Bronchial epithelial cell (primary cell): Measurements from ENCODE around the gene C1orf21. TPM values are rescaled to one million over a fixed set of nuclear protein-coding genes. Genes with fewer than 3 reads are reported as not detected.

Experiments used
- DNase-seq: peaks from one replicate; pipeline ENCODE4 v3.0.0-alpha.2; 2010; ENCODE audit warnings: low read depth
- FAIRE-seq: peaks from 2 replicates; lab custom pipeline; 2011; peaks lifted over from hg19 to GRCh38; lab: Jason Lieb, UNC
- H3K27me3 ChIP-seq: 2 replicates; pipeline ENCODE4 v1.5.1; 2011; ENCODE audit warnings: low read length; ENCODE audit not compliant: control insufficient read depth, insufficient read depth
- H3K36me3 ChIP-seq: 2 replicates; pipeline ENCODE4 v1.5.1; 2011; ENCODE audit warnings: low read length; ENCODE audit not compliant: control insufficient read depth, insufficient read depth
- H3K4me3 ChIP-seq: 2 replicates; pipeline ENCODE4 v1.5.1; 2011; ENCODE audit warnings: mild to moderate bottlenecking, low read depth, low read length, control low read depth
- CTCF ChIP-seq: IDR thresholded peaks from 2 replicates; pipeline ENCODE4 v1.5.1; 2011; ENCODE audit warnings: mild to moderate bottlenecking, moderate library complexity, low read length, control low read depth, inconsistent platforms; ENCODE audit not compliant: insufficient read depth, severe bottlenecking
- total RNA-seq: library from RNA; depleted of rRNA; stranded (reverse); fragments of >200 nt; gene quantifications from 2 replicates; pipeline ENCODE4 v1.2.1, GENCODE V29; 2014

Gene C1orf21
- total RNA-seq, 1 donor from 2014 or later, result 10.3 TPM

GRCh38 chr1:184574588-184574987 lies 187.8 kb downstream of the C1orf21 start:
- Histone ChIP-seq H3K4me3 (no peak overlapping the region), H3K27me3 (no peaks in the 10 kb centered on the region), H3K36me3 (no peaks in the 10 kb centered on the region)
- no peak for TF ChIP-seq CTCF
- FAIRE-seq (no peak), DNase-seq (no peak)

DNA sequence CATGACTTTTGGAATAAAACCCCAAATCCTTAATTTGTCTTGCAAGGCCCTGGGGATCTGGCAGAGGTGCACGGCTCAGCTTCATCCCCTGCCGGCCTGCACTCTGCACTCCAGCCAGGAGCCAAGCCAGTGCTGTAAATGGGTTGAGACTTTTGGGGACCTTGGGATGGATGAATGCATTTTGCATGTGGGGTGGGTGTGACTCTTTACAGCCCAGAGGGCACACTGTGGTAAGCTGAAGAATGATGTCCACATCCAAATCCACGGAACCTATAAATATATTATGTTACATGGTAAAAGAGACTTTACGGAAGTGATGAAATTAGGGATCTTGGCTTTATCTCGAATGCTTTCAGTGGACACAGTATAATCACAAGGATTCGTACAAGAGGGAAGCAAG lies 190.0 kb downstream of the C1orf21 start:
- FAIRE-seq, result no peak
- no peak for DNase-seq
- TF ChIP-seq CTCF, result no peak
- H3K27me3 ChIP-seq, result no peaks in the 10 kb centered on the region
- no peak overlapping the region for H3K4me3 ChIP-seq
- H3K36me3 ChIP-seq, result no peaks in the 10 kb centered on the region

GRCh38 chr1:184577319-184577718 lies 190.5 kb downstream of the C1orf21 start:
- FAIRE-seq (no peak), DNase-seq (no peak)
- TF ChIP-seq CTCF, result no peak
- H3K27me3 ChIP-seq, result no peaks in the 10 kb centered on the region
- H3K4me3 ChIP-seq, result no peak overlapping the region
- no peaks in the 10 kb centered on the region for H3K36me3 ChIP-seq

GRCh38 chr1:184582411-184582810 lies 195.6 kb downstream of the C1orf21 start:
- no peak for TF ChIP-seq CTCF
- Histone ChIP-seq H3K36me3 (no peaks in the 10 kb centered on the region), H3K4me3 (no peak overlapping the region), H3K27me3 (no peaks in the 10 kb centered on the region)
- FAIRE-seq (no peak), DNase-seq (no peak)

DNA sequence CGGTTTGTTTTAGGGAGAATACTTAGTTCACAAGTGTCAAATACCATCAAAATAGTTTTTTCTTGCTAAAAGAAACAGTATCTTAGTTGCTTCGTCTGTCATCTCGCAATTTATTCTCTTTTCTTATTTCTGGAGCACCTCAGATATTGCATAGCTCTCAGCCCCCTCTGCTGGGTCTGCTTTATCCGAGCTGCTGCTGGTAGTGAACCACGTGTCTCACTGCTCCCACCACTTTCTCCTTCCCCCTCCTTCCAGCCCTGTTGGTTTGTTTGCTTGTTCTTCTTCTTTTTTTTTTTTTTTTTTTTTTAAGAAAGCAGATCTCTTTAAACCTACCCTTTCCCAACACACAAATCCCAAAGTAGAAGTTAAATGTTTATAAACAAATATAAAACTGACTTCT lies 197.0 kb downstream of the C1orf21 start:
- TF ChIP-seq CTCF, result no peak
- Histone ChIP-seq H3K4me3 (no peak overlapping the region), H3K36me3 (no peaks in the 10 kb centered on the region), H3K27me3 (no peaks in the 10 kb centered on the region)
- DNase-seq (no peak), FAIRE-seq (no peak)

DNA sequence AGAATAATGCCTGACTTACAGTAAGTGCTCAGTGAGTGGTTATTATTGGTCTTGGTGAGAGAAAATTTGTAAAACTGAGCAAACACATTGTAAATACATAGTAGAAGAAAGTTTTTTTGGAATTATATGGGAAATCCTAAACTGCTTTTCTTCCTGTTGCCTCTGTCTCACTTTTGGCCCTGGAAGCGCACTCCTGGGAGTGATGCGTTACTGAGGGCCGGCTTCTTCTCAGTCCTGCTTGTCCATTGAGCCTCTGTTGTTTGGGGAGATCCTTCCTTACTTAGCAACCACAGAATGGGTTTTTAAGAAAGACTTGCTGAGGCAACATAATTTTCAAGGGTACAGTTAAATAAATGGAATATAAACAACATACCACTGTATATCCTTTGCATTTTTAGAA lies 201.9 kb downstream of the C1orf21 start:
- TF ChIP-seq CTCF, result no peak
- no peaks in the 10 kb centered on the region for H3K27me3 ChIP-seq
- no peaks in the 10 kb centered on the region for H3K36me3 ChIP-seq
- DNase-seq, result no peak
- H3K4me3 ChIP-seq, result no peak overlapping the region
- FAIRE-seq, result no peak
